ENCODE data around the gene TMED3. TPM values are rescaled to one million over a fixed set of nuclear protein-coding genes. Genes with fewer than 3 reads are reported as not detected.

TMED3 gene
- total and polyA plus RNA-seq, 4 donors, result 43.3 to 64.2 (median 56.0) TPM

DNA sequence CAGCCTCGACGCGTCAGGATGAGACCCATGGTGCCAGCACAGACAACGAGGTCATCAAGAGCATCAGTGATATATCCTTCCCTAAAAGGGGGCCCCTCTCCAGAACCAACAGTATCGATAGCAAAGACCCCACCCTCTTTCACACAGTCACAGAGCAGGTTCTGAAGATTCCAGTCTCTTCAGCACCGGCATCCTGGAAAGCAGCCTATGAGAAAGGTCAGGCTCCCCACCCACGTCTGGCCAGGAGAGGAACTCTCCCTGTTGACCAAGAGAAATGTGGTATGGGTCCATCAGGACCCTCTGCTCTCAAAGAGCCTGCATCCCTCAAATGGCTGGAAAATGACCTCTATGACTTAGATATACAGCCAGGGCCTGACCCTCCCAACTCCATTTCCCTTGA, 16.8 kb upstream of the TMED3 start:
- Histone ChIP-seq H3K27me3 (ENCODE audit: control insufficient read depth, insufficient read depth, low read length) (peaks cover 3% of the 10 kb centered on the region), H3K4me3 (ENCODE audit: low read depth, low read length) (no peak overlapping the region), H3K36me3 (ENCODE audit: control insufficient read depth, insufficient read depth, low read length) (no peaks in the 10 kb centered on the region), H3K4me1 (ENCODE audit: control insufficient read depth, insufficient read depth, low read length) (no peaks in the 10 kb centered on the region), H3K9me3 (ENCODE audit: control insufficient read depth, insufficient read depth, low read length) (no peaks in the 10 kb centered on the region), H3K27ac (ENCODE audit: low read depth, low read length) (no peak overlapping the region)
- 73% methylated on average over 7 of the region's 7 CpGs for WGBS (ENCODE audit: insufficient coverage)
- no peak for DNase-seq (ENCODE audit: low read depth in 4 of 6, low spot score in 6 of 6)

DNA sequence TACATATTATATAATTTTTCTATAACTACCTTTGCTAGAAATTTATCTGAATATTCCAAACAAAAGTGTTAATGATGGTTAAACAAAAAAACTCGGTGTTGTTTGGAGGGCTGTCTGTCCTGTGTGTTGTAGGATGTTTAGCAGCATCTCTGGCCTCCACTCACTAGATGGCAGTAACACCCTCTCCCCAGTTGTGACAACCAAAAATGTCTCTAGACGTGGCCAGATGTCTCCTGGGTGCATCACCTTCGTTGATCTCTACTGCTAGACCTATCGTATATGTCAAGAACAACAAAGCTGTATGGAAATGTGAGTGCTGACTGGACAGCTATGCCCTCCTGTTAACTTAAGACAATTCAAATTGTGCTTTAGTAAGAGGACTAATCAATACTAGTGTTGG, 14.3 kb upstream of the TMED3 start:
- 100% methylated on average over 1 of the region's 4 CpGs for WGBS (ENCODE audit: insufficient coverage)
- Histone ChIP-seq H3K4me1 (ENCODE audit: control insufficient read depth, insufficient read depth, low read length) (no peaks in the 10 kb centered on the region), H3K4me3 (ENCODE audit: low read depth, low read length) (no peak overlapping the region), H3K27me3 (ENCODE audit: control insufficient read depth, insufficient read depth, low read length) (peaks cover 6% of the 10 kb centered on the region), H3K36me3 (ENCODE audit: control insufficient read depth, insufficient read depth, low read length) (no peaks in the 10 kb centered on the region), H3K27ac (ENCODE audit: low read depth, low read length) (no peak overlapping the region), H3K9me3 (ENCODE audit: control insufficient read depth, insufficient read depth, low read length) (no peaks in the 10 kb centered on the region)
- no peak for DNase-seq (ENCODE audit: low read depth in 4 of 6, low spot score in 6 of 6)

DNA sequence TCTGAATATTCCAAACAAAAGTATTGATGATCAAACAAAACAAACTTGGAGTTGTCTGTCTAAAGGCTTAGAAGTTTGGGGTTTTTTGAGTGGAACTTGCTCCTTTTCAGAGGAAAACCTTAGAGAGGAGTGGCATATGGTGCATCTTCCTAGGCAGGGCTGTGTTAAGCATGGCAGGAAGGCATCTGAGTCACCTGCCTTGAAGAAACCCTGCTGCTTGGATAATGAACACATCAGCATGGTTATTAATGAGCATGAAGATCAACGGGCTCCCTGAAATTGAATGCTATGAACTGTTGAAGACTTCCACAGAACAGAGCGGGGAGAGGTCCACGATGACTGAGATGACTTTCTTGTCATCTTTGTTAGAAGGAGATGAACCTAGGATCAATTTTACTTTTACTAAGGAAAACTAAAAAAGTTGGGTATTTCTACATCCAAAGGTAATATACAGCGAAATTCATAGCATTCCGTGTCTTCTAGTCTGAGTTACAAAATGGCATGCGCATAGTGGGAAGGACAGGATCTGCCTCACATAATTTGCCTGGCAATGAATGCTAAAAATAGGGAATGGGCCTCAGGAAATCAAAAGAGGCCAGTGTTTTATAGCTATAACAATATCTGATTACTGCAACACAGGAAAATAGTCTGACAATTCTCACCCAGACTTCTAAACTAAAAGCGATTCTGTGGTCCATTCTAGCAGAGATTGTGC, 11.6 kb upstream of the TMED3 start:
- no peaks in the 10 kb centered on the region for H3K36me3 ChIP-seq (ENCODE audit: control insufficient read depth, insufficient read depth, low read length)
- 71% methylated on average over 2 of the region's 7 CpGs for WGBS (ENCODE audit: insufficient coverage)
- H3K9me3 ChIP-seq (ENCODE audit: control insufficient read depth, insufficient read depth, low read length), result no peaks in the 10 kb centered on the region
- no peak overlapping the region for H3K27ac ChIP-seq (ENCODE audit: low read depth, low read length)
- H3K27me3 ChIP-seq (ENCODE audit: control insufficient read depth, insufficient read depth, low read length), result peaks cover 10% of the 10 kb centered on the region
- no peak overlapping the region for H3K4me3 ChIP-seq (ENCODE audit: low read depth, low read length)
- no peaks in the 10 kb centered on the region for H3K4me1 ChIP-seq (ENCODE audit: control insufficient read depth, insufficient read depth, low read length)
- DNase-seq (ENCODE audit: low read depth in 4 of 6, low spot score in 6 of 6), result no peak

DNA sequence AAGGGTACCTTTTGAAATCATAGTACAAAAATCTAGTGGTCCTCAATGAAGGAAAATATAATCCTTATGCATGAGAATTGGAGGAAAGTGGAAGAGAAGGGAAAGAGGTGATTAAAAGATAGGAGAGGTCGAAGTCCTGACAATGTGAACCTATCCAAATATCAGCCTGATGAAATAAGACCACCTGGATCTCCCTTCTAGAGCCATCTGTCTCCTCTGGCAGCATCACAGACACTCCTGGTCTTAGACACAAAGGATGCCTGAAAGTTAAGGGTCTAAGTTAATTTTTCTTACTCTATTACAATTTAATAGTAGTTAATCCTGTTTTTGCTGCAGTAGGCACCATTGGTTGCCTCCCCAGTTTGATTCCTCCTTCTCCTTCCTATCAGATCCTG, 11.1 kb upstream of the TMED3 start:
- DNase-seq (ENCODE audit: low read depth in 4 of 6, low spot score in 6 of 6), result no peak
- H3K9me3 ChIP-seq (ENCODE audit: control insufficient read depth, insufficient read depth, low read length), result no peaks in the 10 kb centered on the region
- H3K27ac ChIP-seq (ENCODE audit: low read depth, low read length), result no peak overlapping the region
- H3K36me3 ChIP-seq (ENCODE audit: control insufficient read depth, insufficient read depth, low read length), result no peaks in the 10 kb centered on the region
- H3K27me3 ChIP-seq (ENCODE audit: control insufficient read depth, insufficient read depth, low read length), result peaks cover 16% of the 10 kb centered on the region
- no peak overlapping the region for H3K4me3 ChIP-seq (ENCODE audit: low read depth, low read length)
- WGBS (ENCODE audit: insufficient coverage), result no CpG with 5 or more reads among the region's 1 CpG
- no peaks in the 10 kb centered on the region for H3K4me1 ChIP-seq (ENCODE audit: control insufficient read depth, insufficient read depth, low read length)

DNA sequence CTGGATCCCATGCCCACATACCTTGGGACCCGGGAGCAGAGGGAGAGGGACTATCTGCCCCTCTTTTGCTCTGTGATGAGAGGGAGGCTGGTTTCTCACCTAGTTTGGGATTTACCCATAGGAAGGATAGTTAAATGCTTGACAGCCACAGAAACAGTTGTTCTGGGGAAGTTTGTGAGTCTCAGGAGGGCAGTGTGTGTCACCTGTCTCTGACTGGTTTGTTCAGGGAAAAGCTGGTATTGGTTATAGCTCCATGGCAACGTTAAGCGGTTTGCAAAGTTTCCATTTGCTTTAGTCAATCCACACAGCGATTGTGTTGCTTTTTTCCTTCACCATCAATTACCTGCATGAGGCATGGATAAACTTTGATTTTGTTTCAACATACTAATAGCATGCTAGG, 3.7 kb upstream of the TMED3 start:
- Histone ChIP-seq H3K36me3 (ENCODE audit: control insufficient read depth, insufficient read depth, low read length) (no peaks in the 10 kb centered on the region), H3K27me3 (ENCODE audit: control insufficient read depth, insufficient read depth, low read length) (peaks cover 34% of the 10 kb centered on the region), H3K4me3 (ENCODE audit: low read depth, low read length) (no peak overlapping the region), H3K27ac (ENCODE audit: low read depth, low read length) (no peak overlapping the region), H3K4me1 (ENCODE audit: control insufficient read depth, insufficient read depth, low read length) (peaks cover 15% of the 10 kb centered on the region), H3K9me3 (ENCODE audit: control insufficient read depth, insufficient read depth, low read length) (no peaks in the 10 kb centered on the region)
- peak in 1 of 6 donors; percentile 28 for DNase-seq (ENCODE audit: low read depth in 4 of 6, low spot score in 6 of 6)
- WGBS (ENCODE audit: insufficient coverage), result no CpG with 5 or more reads among the region's 4 CpGs

DNA sequence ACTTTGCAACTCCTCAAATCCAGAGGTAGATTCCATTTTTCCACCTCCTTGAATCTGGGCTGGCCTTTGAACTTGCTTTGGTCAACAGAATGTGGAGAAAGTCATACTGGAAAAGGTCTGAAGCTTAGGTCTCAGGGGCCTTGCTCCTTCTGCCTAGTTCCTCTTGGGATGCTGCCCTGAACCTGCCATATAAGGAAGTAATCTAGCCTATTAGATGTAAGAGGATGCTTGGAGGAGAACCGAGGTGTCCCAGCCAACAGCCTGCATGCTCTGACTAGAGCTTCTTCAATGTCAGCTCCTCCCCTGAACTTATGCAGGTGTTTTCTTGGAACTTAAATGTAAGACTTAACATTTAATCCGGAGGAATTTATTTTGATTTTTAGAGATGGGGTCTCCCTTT, 2.0 kb upstream of the TMED3 start:
- H3K27ac ChIP-seq (ENCODE audit: low read depth, low read length), result no peak overlapping the region
- H3K4me3 ChIP-seq (ENCODE audit: low read depth, low read length), result no peak overlapping the region
- peaks cover 16% of the 10 kb centered on the region for H3K4me1 ChIP-seq (ENCODE audit: control insufficient read depth, insufficient read depth, low read length)
- H3K9me3 ChIP-seq (ENCODE audit: control insufficient read depth, insufficient read depth, low read length), result no peaks in the 10 kb centered on the region
- no CpG with 5 or more reads among the region's 2 CpGs for WGBS (ENCODE audit: insufficient coverage)
- peaks cover 2% of the 10 kb centered on the region for H3K36me3 ChIP-seq (ENCODE audit: control insufficient read depth, insufficient read depth, low read length)
- DNase-seq (ENCODE audit: low read depth in 4 of 6, low spot score in 6 of 6), result no peak
- H3K27me3 ChIP-seq (ENCODE audit: control insufficient read depth, insufficient read depth, low read length), result peaks cover 32% of the 10 kb centered on the region

DNA sequence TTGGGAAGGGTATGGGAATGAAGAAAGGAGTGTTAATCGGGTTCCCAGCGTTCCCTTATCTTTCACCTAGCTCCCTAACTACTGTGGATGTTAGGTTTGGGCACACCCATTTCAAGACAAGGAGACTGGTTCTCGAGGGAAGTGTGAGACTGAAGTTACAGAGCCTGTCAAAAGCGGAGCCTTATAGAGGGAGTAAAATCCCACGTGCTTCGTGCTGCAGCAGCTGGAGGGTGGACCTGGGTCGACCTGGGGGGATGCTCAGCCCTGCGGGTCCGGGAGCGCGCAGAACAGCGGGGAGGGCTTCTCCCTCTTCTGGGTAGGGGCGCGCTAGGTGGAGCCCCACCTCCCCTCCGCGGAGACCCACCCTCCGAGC, 314 bp upstream of the TMED3 start:
- Histone ChIP-seq H3K9me3 (ENCODE audit: control insufficient read depth, insufficient read depth, low read length) (no peaks in the 10 kb centered on the region), H3K4me1 (ENCODE audit: control insufficient read depth, insufficient read depth, low read length) (peaks cover 16% of the 10 kb centered on the region), H3K27ac (ENCODE audit: low read depth, low read length) (no peak overlapping the region), H3K4me3 (ENCODE audit: low read depth, low read length) (peak overlapping the region; percentile 57), H3K27me3 (ENCODE audit: control insufficient read depth, insufficient read depth, low read length) (peaks cover 21% of the 10 kb centered on the region), H3K36me3 (ENCODE audit: control insufficient read depth, insufficient read depth, low read length) (peaks cover 11% of the 10 kb centered on the region)
- DNase-seq (ENCODE audit: low read depth in 4 of 6, low spot score in 6 of 6), result peak in 1 of 6 donors; percentile 28
- WGBS (ENCODE audit: insufficient coverage), result 0% methylated on average over 5 of the region's 17 CpGs

DNA sequence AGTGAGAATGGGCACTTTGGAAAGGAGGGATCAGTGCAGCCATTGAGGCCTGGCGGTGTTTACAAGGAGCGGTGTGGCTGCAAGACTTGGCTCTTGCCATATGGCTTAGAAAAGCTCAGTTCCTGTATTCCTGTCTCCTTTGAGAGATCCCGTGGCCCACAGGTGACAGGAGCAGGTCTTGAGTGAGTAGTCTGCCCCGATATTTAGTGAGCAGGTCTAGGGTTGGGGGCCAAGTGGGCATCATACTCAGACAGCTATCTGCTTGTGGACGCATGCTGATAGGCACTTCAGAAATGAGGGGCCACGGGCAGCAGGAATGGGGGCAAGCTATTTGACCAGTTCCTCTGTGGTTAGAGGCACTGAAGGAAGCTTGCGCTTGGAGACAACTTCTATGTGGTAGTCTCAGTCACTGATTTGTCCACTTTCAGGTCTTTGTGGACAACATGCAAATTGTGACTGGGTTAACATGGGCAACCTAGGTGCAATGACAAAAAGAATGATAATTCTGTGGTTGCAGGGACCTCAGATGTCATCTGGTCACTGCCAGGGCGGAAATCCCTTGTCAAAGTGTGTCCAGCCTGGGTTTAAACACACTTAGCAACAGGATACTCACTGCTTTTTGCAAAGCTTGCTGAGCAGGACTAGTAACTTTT, 1.1 kb downstream of the TMED3 start:
- Histone ChIP-seq H3K27ac (ENCODE audit: low read depth, low read length) (no peak overlapping the region), H3K4me3 (ENCODE audit: low read depth, low read length) (peak overlapping the region; percentile 57), H3K9me3 (ENCODE audit: control insufficient read depth, insufficient read depth, low read length) (no peaks in the 10 kb centered on the region), H3K27me3 (ENCODE audit: control insufficient read depth, insufficient read depth, low read length) (peaks cover 13% of the 10 kb centered on the region), H3K4me1 (ENCODE audit: control insufficient read depth, insufficient read depth, low read length) (peaks cover 27% of the 10 kb centered on the region), H3K36me3 (ENCODE audit: control insufficient read depth, insufficient read depth, low read length) (peaks cover 24% of the 10 kb centered on the region)
- WGBS (ENCODE audit: insufficient coverage), result 71% methylated on average over 8 of the region's 8 CpGs
- DNase-seq (ENCODE audit: low read depth in 4 of 6, low spot score in 6 of 6), result no peak

DNA sequence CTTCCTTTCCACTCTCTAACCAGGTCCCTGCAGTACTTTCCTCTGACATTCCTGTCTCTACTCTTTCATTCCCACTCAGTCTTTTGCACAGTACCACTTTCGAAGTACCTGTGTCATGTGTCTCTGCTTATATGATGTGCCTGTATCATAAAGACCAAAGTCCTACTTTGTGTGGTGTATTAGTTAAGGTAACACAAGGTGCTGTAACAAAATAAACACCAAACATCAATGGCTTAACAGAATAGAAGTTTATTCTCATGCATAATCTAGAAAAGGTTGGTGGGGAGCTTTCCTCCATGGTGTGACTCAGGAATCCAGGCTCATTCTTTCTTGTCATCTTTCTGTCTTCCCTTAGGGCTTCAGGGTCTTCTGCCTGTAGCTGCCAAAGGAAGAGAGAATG, 3.3 kb downstream of the TMED3 start:
- Histone ChIP-seq H3K4me1 (ENCODE audit: control insufficient read depth, insufficient read depth, low read length) (peaks cover 27% of the 10 kb centered on the region), H3K27me3 (ENCODE audit: control insufficient read depth, insufficient read depth, low read length) (peaks cover 4% of the 10 kb centered on the region), H3K9me3 (ENCODE audit: control insufficient read depth, insufficient read depth, low read length) (no peaks in the 10 kb centered on the region), H3K27ac (ENCODE audit: low read depth, low read length) (no peak overlapping the region), H3K36me3 (ENCODE audit: control insufficient read depth, insufficient read depth, low read length) (peaks cover 32% of the 10 kb centered on the region), H3K4me3 (ENCODE audit: low read depth, low read length) (no peak overlapping the region)
- DNase-seq (ENCODE audit: low read depth in 4 of 6, low spot score in 6 of 6), result no peak
- WGBS (ENCODE audit: insufficient coverage), result no CpG with 5 or more reads among the region's 1 CpG

DNA sequence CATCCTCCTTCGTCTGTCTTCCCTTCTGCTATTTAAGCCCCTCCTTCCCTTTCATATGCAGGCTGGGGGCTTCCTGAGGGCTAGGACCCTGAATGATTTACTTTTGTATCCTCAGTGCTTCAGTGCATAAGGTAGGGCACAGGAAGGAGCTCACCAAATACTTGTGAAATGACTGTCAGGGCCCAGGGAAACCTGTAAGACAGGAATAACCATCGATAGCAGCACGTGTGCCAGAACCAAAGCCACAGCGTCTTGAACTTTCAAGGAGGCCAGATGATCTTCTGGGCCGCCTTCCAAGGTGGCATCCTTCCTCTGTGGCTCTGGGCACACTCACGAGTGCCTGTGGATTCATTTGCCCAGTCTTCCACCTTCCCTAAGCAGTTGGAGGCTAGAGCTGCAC, 3.9 kb downstream of the TMED3 start:
- H3K9me3 ChIP-seq (ENCODE audit: control insufficient read depth, insufficient read depth, low read length), result no peaks in the 10 kb centered on the region
- no peak overlapping the region for H3K27ac ChIP-seq (ENCODE audit: low read depth, low read length)
- peaks cover 4% of the 10 kb centered on the region for H3K27me3 ChIP-seq (ENCODE audit: control insufficient read depth, insufficient read depth, low read length)
- H3K4me3 ChIP-seq (ENCODE audit: low read depth, low read length), result no peak overlapping the region
- peaks cover 38% of the 10 kb centered on the region for H3K36me3 ChIP-seq (ENCODE audit: control insufficient read depth, insufficient read depth, low read length)
- no peak for DNase-seq (ENCODE audit: low read depth in 4 of 6, low spot score in 6 of 6)
- peaks cover 27% of the 10 kb centered on the region for H3K4me1 ChIP-seq (ENCODE audit: control insufficient read depth, insufficient read depth, low read length)
- whole genome bisulfite sequencing (ENCODE audit: insufficient coverage), result 90% methylated on average over 5 of the region's 6 CpGs

Measured in spinal cord (tissue), 10 donors.